GM21576 (cell line): ENCODE measurements around the gene TSPAN16.

Source experiments
- ATAC-seq: cut with Tn5 transposase; IDR thresholded peaks from one replicate; pipeline ENCODE4 v1.9.1; 2021; ENCODE audit warnings: mild to moderate bottlenecking, moderate library complexity; ENCODE audit not compliant: unreplicated experiment

Gene TSPAN16

GRCh38 chr19:11267316-11268085, 28.5 kb upstream of the TSPAN16 start:
- ATAC-seq = no peak

- ATAC-seq = no peak
These were observed 27.1 kb upstream of the TSPAN16 start for GRCh38 chr19:11268783-11269267.

GRCh38 chr19:11269408-11269807, 26.6 kb upstream of the TSPAN16 start:
- no peak for ATAC-seq

GRCh38 chr19:11273296-11273695, 22.7 kb upstream of the TSPAN16 start:
- no peak for ATAC-seq

GRCh38 chr19:11273989-11274388, 22.0 kb upstream of the TSPAN16 start:
- no peak for ATAC-seq

- ATAC-seq = no peak
These were observed 21.4 kb upstream of the TSPAN16 start for GRCh38 chr19:11274533-11275086.

- ATAC-seq = no peak
These were observed 17.3 kb upstream of the TSPAN16 start for GRCh38 chr19:11278670-11279069.

GRCh38 chr19:11279505-11280236, 16.3 kb upstream of the TSPAN16 start:
- ATAC-seq = no peak

GRCh38 chr19:11281356-11282049, 14.5 kb upstream of the TSPAN16 start:
- no peak for ATAC-seq

GRCh38 chr19:11284515-11284914, 11.4 kb upstream of the TSPAN16 start:
- no peak for ATAC-seq

- ATAC-seq = no peak
These were observed 9.5 kb upstream of the TSPAN16 start for GRCh38 chr19:11286312-11286974.

GRCh38 chr19:11288349-11288748, 7.6 kb upstream of the TSPAN16 start:
- ATAC-seq = no peak

- no peak for ATAC-seq
These were observed 5.7 kb upstream of the TSPAN16 start for GRCh38 chr19:11290256-11290655.

GRCh38 chr19:11291415-11291814, 4.5 kb upstream of the TSPAN16 start:
- ATAC-seq = no peak

- ATAC-seq = no peak
These were observed 4.0 kb upstream of the TSPAN16 start for GRCh38 chr19:11291991-11292390.

- ATAC-seq = no peak
These were observed 2.2 kb upstream of the TSPAN16 start for GRCh38 chr19:11293433-11294389.

GRCh38 chr19:11295180-11295579, 780 bp upstream of the TSPAN16 start:
- no peak for ATAC-seq

GRCh38 chr19:11296264-11296663, 304 bp downstream of the TSPAN16 start:
- no peak for ATAC-seq

- no peak for ATAC-seq
These were observed 4.2 kb downstream of the TSPAN16 start for GRCh38 chr19:11299946-11300810.
